Measurements from ENCODE around the gene RAB6A. TPM values are rescaled to one million over a fixed set of nuclear protein-coding genes. Genes with fewer than 3 reads are reported as not detected.

RAB6A gene
- total RNA-seq, 4 donors from 2014 or later, result 89.7 to 182 (median 113) TPM

GRCh38 chr11:73662445-73663157 is 98.3 kb downstream of the RAB6A start:
- TF ChIP-seq, protein P1, sequence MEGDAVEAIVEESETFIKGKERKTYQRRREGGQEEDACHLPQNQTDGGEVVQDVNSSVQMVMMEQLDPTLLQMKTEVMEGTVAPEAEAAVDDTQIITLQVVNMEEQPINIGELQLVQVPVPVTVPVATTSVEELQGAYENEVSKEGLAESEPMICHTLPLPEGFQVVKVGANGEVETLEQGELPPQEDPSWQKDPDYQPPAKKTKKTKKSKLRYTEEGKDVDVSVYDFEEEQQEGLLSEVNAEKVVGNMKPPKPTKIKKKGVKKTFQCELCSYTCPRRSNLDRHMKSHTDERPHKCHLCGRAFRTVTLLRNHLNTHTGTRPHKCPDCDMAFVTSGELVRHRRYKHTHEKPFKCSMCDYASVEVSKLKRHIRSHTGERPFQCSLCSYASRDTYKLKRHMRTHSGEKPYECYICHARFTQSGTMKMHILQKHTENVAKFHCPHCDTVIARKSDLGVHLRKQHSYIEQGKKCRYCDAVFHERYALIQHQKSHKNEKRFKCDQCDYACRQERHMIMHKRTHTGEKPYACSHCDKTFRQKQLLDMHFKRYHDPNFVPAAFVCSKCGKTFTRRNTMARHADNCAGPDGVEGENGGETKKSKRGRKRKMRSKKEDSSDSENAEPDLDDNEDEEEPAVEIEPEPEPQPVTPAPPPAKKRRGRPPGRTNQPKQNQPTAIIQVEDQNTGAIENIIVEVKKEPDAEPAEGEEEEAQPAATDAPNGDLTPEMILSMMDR (IDR thresholded peaks at IDR 0.05), result no peak
- TF ChIP-seq POLR2A (IDR thresholded peaks at IDR 0.05) (no peak), POLR2AphosphoS5 (IDR thresholded peaks at IDR 0.05) (no peak), EP300 (IDR thresholded peaks at IDR 0.05) (no peak)
- H3K36me3 ChIP-seq, result no peaks in the 10 kb centered on the region

GRCh38 chr11:73661035-73661628 is 99.7 kb downstream of the RAB6A start:
- Histone ChIP-seq H3K4me1 (peaks cover 15% of the 10 kb centered on the region), H3K27me3 (no peaks in the 10 kb centered on the region), H3K27ac (no peak overlapping the region), H3K4me3 (peak overlapping the region; percentile 31), H3K36me3 (no peaks in the 10 kb centered on the region), H3K9me3 (no peaks in the 10 kb centered on the region)
- WGBS, result 4% methylated on average over 28 of the region's 40 CpGs
- peak in 1 of 3 donors; percentile 53 for TF ChIP-seq POLR2AphosphoS5 (IDR thresholded peaks at IDR 0.05)
- TF ChIP-seq EP300 (IDR thresholded peaks at IDR 0.05), result no peak
- TF ChIP-seq, protein P1 (IDR thresholded peaks at IDR 0.05), result peak; percentile 93 to 96
- no peak for TF ChIP-seq POLR2A (IDR thresholded peaks at IDR 0.05)
- peak; percentile 93 to 94 for DNase-seq (ENCODE audit: low spot score in 2 of 2)

More at GRCh38 chr11:73662445-73663157, 98.3 kb downstream of the RAB6A start:
- Histone ChIP-seq H3K27ac (no peak overlapping the region), H3K27me3 (no peaks in the 10 kb centered on the region), H3K4me1 (peaks cover 15% of the 10 kb centered on the region), H3K9me3 (no peaks in the 10 kb centered on the region), H3K4me3 (no peak overlapping the region)
- peak in 1 of 2 donors; percentile 49 for DNase-seq (ENCODE audit: low spot score in 2 of 2)
- 95% methylated on average over 3 of the region's 3 CpGs for WGBS

- 64% methylated on average over 3 of the region's 25 CpGs for WGBS
- Histone ChIP-seq H3K4me3 (peak overlapping the region; percentile 31), H3K27me3 (no peaks in the 10 kb centered on the region), H3K27ac (no peak overlapping the region), H3K36me3 (no peaks in the 10 kb centered on the region), H3K4me1 (peaks cover 15% of the 10 kb centered on the region), H3K9me3 (no peaks in the 10 kb centered on the region)
- DNase-seq (ENCODE audit: low spot score in 2 of 2), result no peak
- TF ChIP-seq, protein P1 (IDR thresholded peaks at IDR 0.05), result no peak
- no peak for TF ChIP-seq POLR2A (IDR thresholded peaks at IDR 0.05)
- no peak for TF ChIP-seq EP300 (IDR thresholded peaks at IDR 0.05)
- no peak for TF ChIP-seq POLR2AphosphoS5 (IDR thresholded peaks at IDR 0.05)
Measured at GRCh38 chr11:73660497-73661034, 100.3 kb downstream of the RAB6A start.

DNA sequence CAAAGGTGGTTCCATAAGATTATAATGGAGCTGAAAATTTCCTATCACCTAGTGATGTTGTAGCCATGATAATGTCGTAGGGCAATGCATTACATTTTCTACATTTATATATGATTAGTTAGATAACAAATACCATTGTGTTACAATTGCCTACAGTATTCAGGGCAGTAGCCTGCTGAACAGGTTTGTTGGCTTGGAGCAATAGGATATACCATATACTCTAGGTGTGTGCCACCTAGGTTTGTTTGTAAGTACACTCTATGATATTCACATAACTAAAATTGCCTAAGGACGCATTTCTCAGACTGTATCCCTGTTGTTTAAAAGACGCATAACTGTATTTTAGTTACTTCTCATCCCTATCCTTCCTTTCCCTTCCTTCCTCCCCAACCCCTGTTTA is 100.9 kb downstream of the RAB6A start:
- WGBS, result 84% methylated on average over 3 of the region's 3 CpGs
- Histone ChIP-seq H3K4me3 (no peak overlapping the region), H3K27ac (no peak overlapping the region), H3K36me3 (no peaks in the 10 kb centered on the region), H3K4me1 (peaks cover 15% of the 10 kb centered on the region), H3K27me3 (no peaks in the 10 kb centered on the region), H3K9me3 (no peaks in the 10 kb centered on the region)
- TF ChIP-seq POLR2A (IDR thresholded peaks at IDR 0.05) (no peak), EP300 (IDR thresholded peaks at IDR 0.05) (no peak), POLR2AphosphoS5 (IDR thresholded peaks at IDR 0.05) (no peak)
- TF ChIP-seq, protein P1 (IDR thresholded peaks at IDR 0.05), result no peak
- no peak for DNase-seq (ENCODE audit: low spot score in 2 of 2)

GRCh38 chr11:73656985-73657384 is 103.9 kb downstream of the RAB6A start:
- no peak overlapping the region for H3K4me3 ChIP-seq
- H3K9me3 ChIP-seq, result no peaks in the 10 kb centered on the region
- WGBS, result 97% methylated on average over 3 of the region's 3 CpGs
- no peaks in the 10 kb centered on the region for H3K27me3 ChIP-seq
- DNase-seq (ENCODE audit: low spot score in 2 of 2), result peak in 1 of 2 donors; percentile 31
- no peaks in the 10 kb centered on the region for H3K36me3 ChIP-seq
- peaks cover 15% of the 10 kb centered on the region for H3K4me1 ChIP-seq
- H3K27ac ChIP-seq, result no peak overlapping the region
- TF ChIP-seq POLR2A (IDR thresholded peaks at IDR 0.05) (no peak), EP300 (IDR thresholded peaks at IDR 0.05) (no peak)
